Measurements from ENCODE around the gene ARHGAP29. TPM values are rescaled to one million over a fixed set of nuclear protein-coding genes. Genes with fewer than 3 reads are reported as not detected.

ARHGAP29 gene
- total RNA-seq, 1 donor from 2014 or later, result 19.9 TPM

DNA sequence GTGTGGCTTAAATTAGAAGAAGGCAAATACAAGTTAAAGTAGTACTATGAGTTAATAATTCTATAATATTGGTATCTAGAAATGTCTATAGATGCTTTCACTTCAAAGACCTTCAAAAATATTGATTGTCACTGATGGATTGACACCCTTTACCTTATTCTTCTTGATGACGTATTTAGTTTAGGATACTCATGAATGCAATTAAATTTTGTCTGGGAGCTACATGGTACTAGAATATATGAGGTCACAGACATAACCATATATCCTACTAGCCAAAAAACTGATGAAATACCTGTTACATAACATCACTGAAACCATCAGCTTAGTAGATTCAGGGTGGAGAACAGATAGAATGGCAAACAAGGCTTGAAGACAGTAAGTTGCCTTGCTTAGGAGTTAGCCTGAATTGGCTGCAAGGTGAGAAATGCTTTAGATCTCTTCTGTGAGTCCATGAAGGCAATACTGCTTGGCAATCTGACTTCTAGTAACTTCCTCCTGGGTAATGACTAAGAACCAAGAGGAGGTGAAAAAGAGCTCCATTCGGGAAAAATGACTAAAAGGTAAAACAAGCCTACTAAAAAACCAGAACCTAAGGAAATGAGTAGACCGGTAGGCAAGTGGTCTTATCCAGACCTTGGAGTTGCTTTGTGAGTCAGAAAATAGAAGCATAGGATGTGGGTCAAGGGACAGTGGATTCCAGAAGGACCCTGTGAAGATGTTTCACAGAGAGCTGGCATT, 16.9 kb upstream of the ARHGAP29 start:
- Mint-ChIP-seq H3K27me3 (ENCODE audit: low read depth, unreplicated experiment) (peaks cover 9% of the 10 kb centered on the region), H3K9me3 (ENCODE audit: unreplicated experiment) (no peaks in the 10 kb centered on the region), H3K4me1 (ENCODE audit: low read depth, unreplicated experiment) (peaks cover 11% of the 10 kb centered on the region), H3K4me3 (ENCODE audit: unreplicated experiment) (no peak overlapping the region), H3K27ac (ENCODE audit: unreplicated experiment) (no peak overlapping the region), H3K36me3 (ENCODE audit: low read depth, unreplicated experiment) (no peaks in the 10 kb centered on the region)
- H3K36me3 ChIP-seq (ENCODE audit: insufficient read depth, low read length), result no peaks in the 10 kb centered on the region
- no peaks in the 10 kb centered on the region for H3K27me3 ChIP-seq (ENCODE audit: insufficient read depth, low read length)
- peak overlapping the region; percentile 8 for H3K27ac ChIP-seq (ENCODE audit: low read depth, low read length)
- H4K20me1 ChIP-seq (ENCODE audit: insufficient read depth, low read length), result no peaks in the 10 kb centered on the region
- no peak overlapping the region for H3K9ac ChIP-seq (ENCODE audit: low read length)
- H3K4me2 ChIP-seq (ENCODE audit: low read length), result peak overlapping the region; percentile 33
- no peak for DNase-seq (ENCODE audit: low read depth)
- H2AFZ ChIP-seq (ENCODE audit: low read depth, low read length), result no peak overlapping the region
- no peaks in the 10 kb centered on the region for H3K9me3 ChIP-seq (ENCODE audit: insufficient read depth, low read depth, low read length)
- H3K79me2 ChIP-seq (ENCODE audit: insufficient read depth, low read length), result no peaks in the 10 kb centered on the region
- H3K4me3 ChIP-seq (ENCODE audit: insufficient read depth, low read depth, low read length), result no peak overlapping the region
- no peak for FAIRE-seq
- H3K4me1 ChIP-seq (ENCODE audit: insufficient read depth, low read length), result peaks cover 19% of the 10 kb centered on the region
- no peak for TF ChIP-seq EZH2 (IDR thresholded peaks at IDR 0.05; ENCODE audit: insufficient read depth, low read length)
- TF ChIP-seq, protein P1, sequence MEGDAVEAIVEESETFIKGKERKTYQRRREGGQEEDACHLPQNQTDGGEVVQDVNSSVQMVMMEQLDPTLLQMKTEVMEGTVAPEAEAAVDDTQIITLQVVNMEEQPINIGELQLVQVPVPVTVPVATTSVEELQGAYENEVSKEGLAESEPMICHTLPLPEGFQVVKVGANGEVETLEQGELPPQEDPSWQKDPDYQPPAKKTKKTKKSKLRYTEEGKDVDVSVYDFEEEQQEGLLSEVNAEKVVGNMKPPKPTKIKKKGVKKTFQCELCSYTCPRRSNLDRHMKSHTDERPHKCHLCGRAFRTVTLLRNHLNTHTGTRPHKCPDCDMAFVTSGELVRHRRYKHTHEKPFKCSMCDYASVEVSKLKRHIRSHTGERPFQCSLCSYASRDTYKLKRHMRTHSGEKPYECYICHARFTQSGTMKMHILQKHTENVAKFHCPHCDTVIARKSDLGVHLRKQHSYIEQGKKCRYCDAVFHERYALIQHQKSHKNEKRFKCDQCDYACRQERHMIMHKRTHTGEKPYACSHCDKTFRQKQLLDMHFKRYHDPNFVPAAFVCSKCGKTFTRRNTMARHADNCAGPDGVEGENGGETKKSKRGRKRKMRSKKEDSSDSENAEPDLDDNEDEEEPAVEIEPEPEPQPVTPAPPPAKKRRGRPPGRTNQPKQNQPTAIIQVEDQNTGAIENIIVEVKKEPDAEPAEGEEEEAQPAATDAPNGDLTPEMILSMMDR (IDR thresholded peaks at IDR 0.05; ENCODE audit: insufficient read depth, low read depth, low read length), result no peak

DNA sequence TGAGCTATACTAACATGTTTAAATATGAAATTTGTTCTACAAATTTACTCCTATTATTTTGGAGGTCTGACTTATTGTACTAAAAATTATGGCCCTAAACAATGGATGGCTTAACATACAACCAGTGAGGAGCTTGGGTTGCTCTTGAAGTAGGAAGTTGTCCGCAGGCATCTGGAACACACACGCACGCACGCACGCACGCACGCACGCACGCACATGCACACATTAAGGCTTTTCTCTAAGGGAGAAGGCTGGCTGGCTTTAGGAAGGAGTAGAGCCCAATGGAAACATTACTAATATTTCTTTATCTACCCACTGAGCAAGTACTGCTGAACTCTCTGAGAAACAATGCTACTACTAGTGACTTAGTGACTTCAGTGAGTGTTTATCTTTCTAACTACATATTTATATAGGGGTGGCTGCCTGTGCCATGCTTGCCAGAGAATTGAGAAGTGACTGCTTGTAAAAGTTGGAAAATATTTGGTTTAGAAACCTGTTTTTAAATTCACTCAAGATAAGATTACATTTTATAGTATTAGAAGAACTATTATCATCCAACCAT, 16.2 kb upstream of the ARHGAP29 start:
- H3K9me3 ChIP-seq (ENCODE audit: insufficient read depth, low read depth, low read length), result no peaks in the 10 kb centered on the region
- no peaks in the 10 kb centered on the region for H3K9me3 Mint-ChIP-seq (ENCODE audit: unreplicated experiment)

More for the DNA sequence above, 16.2 kb upstream of the ARHGAP29 start:
- Mint-ChIP-seq H3K36me3 (ENCODE audit: low read depth, unreplicated experiment) (no peaks in the 10 kb centered on the region), H3K27ac (ENCODE audit: unreplicated experiment) (no peak overlapping the region), H3K4me1 (ENCODE audit: low read depth, unreplicated experiment) (peaks cover 7% of the 10 kb centered on the region), H3K4me3 (ENCODE audit: unreplicated experiment) (no peak overlapping the region), H3K27me3 (ENCODE audit: low read depth, unreplicated experiment) (peaks cover 9% of the 10 kb centered on the region)
- peaks cover 14% of the 10 kb centered on the region for H3K4me1 ChIP-seq (ENCODE audit: insufficient read depth, low read length)
- H3K36me3 ChIP-seq (ENCODE audit: insufficient read depth, low read length), result no peaks in the 10 kb centered on the region
- H3K9ac ChIP-seq (ENCODE audit: low read length), result no peak overlapping the region
- no peaks in the 10 kb centered on the region for H3K79me2 ChIP-seq (ENCODE audit: insufficient read depth, low read length)
- no peaks in the 10 kb centered on the region for H4K20me1 ChIP-seq (ENCODE audit: insufficient read depth, low read length)
- TF ChIP-seq, protein P1 (IDR thresholded peaks at IDR 0.05; ENCODE audit: insufficient read depth, low read depth, low read length), result no peak
- TF ChIP-seq EZH2 (IDR thresholded peaks at IDR 0.05; ENCODE audit: insufficient read depth, low read length), result no peak
- no peak overlapping the region for H2AFZ ChIP-seq (ENCODE audit: low read depth, low read length)
- no peak for DNase-seq (ENCODE audit: low read depth)
- H3K27me3 ChIP-seq (ENCODE audit: insufficient read depth, low read length), result no peaks in the 10 kb centered on the region
- no peak for FAIRE-seq
- H3K27ac ChIP-seq (ENCODE audit: low read depth, low read length), result no peak overlapping the region
- H3K4me2 ChIP-seq (ENCODE audit: low read length), result no peak overlapping the region
- H3K4me3 ChIP-seq (ENCODE audit: insufficient read depth, low read depth, low read length), result no peak overlapping the region

Data from astrocyte (in vitro differentiated cells and primary cell).